GM12878 (cell line): ENCODE results near the gene CYP1A1. TPM values are rescaled to one million over a fixed set of nuclear protein-coding genes. Genes with fewer than 3 reads are reported as not detected.

ENCODE experiments used
- ATAC-seq: fragments of 200-7000 bp; cut with Tn5 transposase; 3 replicates; pipeline ENCODE4 v1.9.1; 2020; ENCODE audit warnings: mild to moderate bottlenecking, moderate library complexity
- BruUV-seq: library from RNA; stranded (reverse); fragments of 400-500 nt; replicated peaks from 2 replicates; lab custom pipeline; 2021; lab: Mats Ljungman, UMichigan
- CTCF ChIA-PET: fragments of 300-600 bp; sonication (Branson Sonifier 250); formaldehyde crosslinking; extraction: SDS; loops from one replicate; lab custom pipeline; 2021; ENCODE audit warnings: inconsistent platforms; lab: Yijun Ruan, JAX
- POLR2A ChIA-PET: fragments of 350-600 bp; formaldehyde crosslinking; extraction: SDS; loops from one replicate; lab custom pipeline; 2021; ENCODE audit warnings: inconsistent platforms; lab: Charles Lee
- RAD21 ChIA-PET: fragments of 300-600 bp; sonication (Branson Sonifier 250); formaldehyde crosslinking; loops from one replicate; lab custom pipeline; 2023; ENCODE audit warnings: antibody characterized with exemption; ENCODE audit not compliant: unreplicated experiment; lab: Charles Lee
- SMC1A ChIA-PET: fragments of 300-600 bp; sonication (Branson Sonifier 250); formaldehyde crosslinking; loops from one replicate; lab custom pipeline; 2023; ENCODE audit not compliant: unreplicated experiment, uncharacterized antibody; lab: Charles Lee
- DNase-seq: peaks from one replicate; pipeline ENCODE4 v3.0.0-alpha.2; 2011; ENCODE audit warnings: low read depth, low spot score
- FAIRE-seq: peaks from 3 replicates; lab custom pipeline; 2011; peaks lifted over from hg19 to GRCh38; lab: Jason Lieb, UNC
- H2AFZ ChIP-seq: 2 replicates; pipeline ENCODE4 v1.6.0; 2011; ENCODE audit warnings: low read depth, low read length, control low read depth; ENCODE audit not compliant: control insufficient read depth
- H3K27ac ChIP-seq: 2 replicates; pipeline ENCODE4 v1.5.1; 2011; ENCODE audit warnings: control low read depth; ENCODE audit not compliant: control insufficient read depth, insufficient read depth
- H3K27me3 ChIP-seq, 2 experiments: replicated peaks in 1 of 2; 2 replicates each; pipeline versions ENCODE4 v1.6.0 to v1.6.1; 2011; ENCODE audit warnings: low read length in 1 of 2; ENCODE audit not compliant: control insufficient read depth in 2 of 2, insufficient read depth in 2 of 2
- H3K36me3 ChIP-seq, 2 experiments: 2 replicates each; pipeline ENCODE4 v1.5.1; 2011; ENCODE audit warnings: low read length in 1 of 2; ENCODE audit not compliant: control insufficient read depth in 2 of 2, insufficient read depth in 2 of 2
- H3K4me1 ChIP-seq: 2 replicates; pipeline ENCODE4 v1.6.1; 2011; ENCODE audit warnings: mild to moderate bottlenecking, low read length, moderate library complexity, mixed read lengths; ENCODE audit not compliant: control insufficient read depth, insufficient read depth
- H3K4me2 ChIP-seq: 2 replicates; pipeline ENCODE4 v1.6.0; 2011; ENCODE audit warnings: control low read depth; ENCODE audit not compliant: control insufficient read depth, insufficient read depth
- H3K4me3 ChIP-seq: fragments of 200-600 bp; sonication (generic); 2 replicates; pipeline ENCODE4 v1.5.1; 2016
- H3K79me2 ChIP-seq: 2 replicates; pipeline ENCODE4 v1.6.0; 2011; ENCODE audit warnings: low read length; ENCODE audit not compliant: control insufficient read depth, insufficient read depth
- H3K9ac ChIP-seq: 2 replicates; pipeline ENCODE4 v1.8.0; 2011; ENCODE audit warnings: low read length, control low read depth, mixed read lengths; ENCODE audit not compliant: control insufficient read depth, insufficient read depth
- H3K9me3 ChIP-seq: replicated peaks from 3 replicates; pipeline ENCODE4 v1.5.1; 2011; ENCODE audit warnings: mild to moderate bottlenecking, low read length; ENCODE audit not compliant: control insufficient read depth, insufficient read depth
- H4K20me1 ChIP-seq: 2 replicates; pipeline ENCODE4 v1.6.0; 2011; ENCODE audit not compliant: control insufficient read depth, insufficient read depth
- BHLHE40 ChIP-seq, 2 experiments: fragments of 450-650 bp in 1 of 2; IDR thresholded peaks; 2 replicates each; pipeline ENCODE4 v1.6.1; 2011 to 2017; ENCODE audit warnings: low read depth in 2 of 2, borderline replicate concordance in 1 of 2, improper control_type of control experiment in 1 of 2, low read length in 1 of 2, mild to moderate bottlenecking in 1 of 2
- CHD1 ChIP-seq: IDR thresholded peaks from 2 replicates; pipeline ENCODE4 v1.6.1; 2012; ENCODE audit warnings: low read depth, low read length, improper control_type of control experiment
- CREM ChIP-seq: IDR thresholded peaks from 2 replicates; pipeline ENCODE4 v1.6.1; 2014; ENCODE audit warnings: antibody characterized with exemption, low read depth
- HDAC6 ChIP-seq: fragments of 200-600 bp; sonication (generic); IDR thresholded peaks from one replicate; pipeline ENCODE4 v1.8.0; 2017; ENCODE audit warnings: antibody characterized with exemption; ENCODE audit not compliant: unreplicated experiment
- IKZF1 ChIP-seq: fragments of 450-650 bp; conservative IDR thresholded peaks from 2 replicates; pipeline ENCODE4 v1.6.1; 2017; ENCODE audit warnings: antibody characterized with exemption, mild to moderate bottlenecking
- KAT2A ChIP-seq: conservative IDR thresholded peaks from 2 replicates; pipeline ENCODE4 v1.6.1; 2011; ENCODE audit warnings: low read depth, low read length; ENCODE audit not compliant: control insufficient read depth
- LARP7 ChIP-seq: fragments of 450-650 bp; IDR thresholded peaks from 2 replicates; pipeline ENCODE4 v1.6.1; 2017; ENCODE audit warnings: mild to moderate bottlenecking
- MAX ChIP-seq: IDR thresholded peaks from 2 replicates; pipeline ENCODE4 v1.6.1; 2012; ENCODE audit warnings: low read depth, low read length, improper control_type of control experiment
- NFXL1 ChIP-seq: fragments of 450-650 bp; IDR thresholded peaks from 2 replicates; pipeline ENCODE4 v1.6.1; 2017; ENCODE audit warnings: antibody characterized with exemption, mild to moderate bottlenecking, borderline replicate concordance
- NRF1 ChIP-seq: conservative IDR thresholded peaks from 2 replicates; pipeline ENCODE4 v1.6.1; 2011; ENCODE audit warnings: mild to moderate bottlenecking, low read depth, low read length, improper control_type of control experiment
- POLR2A ChIP-seq: IDR thresholded peaks from 2 replicates; pipeline ENCODE4 v1.6.1; 2011; ENCODE audit warnings: low read depth, mild to moderate bottlenecking, low read length
- RFX5 ChIP-seq: IDR thresholded peaks from 2 replicates; pipeline ENCODE4 v1.6.1; 2011; ENCODE audit warnings: low read depth, low read length, improper control_type of control experiment
- TBL1XR1 ChIP-seq: IDR thresholded peaks from 2 replicates; pipeline ENCODE4 v1.6.1; 2012; ENCODE audit warnings: low read depth, low read length, improper control_type of control experiment
- WGBS: methylation state at CpG from one replicate; pipeline ENCODE4 v1.1.6; 2016; ENCODE audit warnings: low lambda C conversion rate; ENCODE audit not compliant: insufficient replicate concordance, insufficient coverage; ENCODE audit errors: missing lambda C conversion rate; 5-methylcytosine and 5-hydroxymethylcytosine counted together
- in situ Hi-C: fragments of 300-500 bp; cut with MboI; formaldehyde crosslinking; loops from 9 replicates; pipeline ENCODE4 v1.14.3; 2018; ENCODE audit warnings: mixed read lengths
- intact Hi-C: fragments of 100-400 bp; cut with micrococcal nuclease; formaldehyde crosslinking; loops from one replicate; pipeline ENCODE4 v1.14.2; 2022; ENCODE audit not compliant: unreplicated experiment
- polyA plus RNA-seq, 11 experiments: library from polyadenylated mRNA; depleted of rRNA in 4 of 11; unstranded in 6 of 11; stranded (reverse) in 5 of 11; fragments of >200 nt; fragmentation: Nextera tagmentation in 4 of 11; fragmentation: Illumina TruSeq in 1 of 11; extraction: Ambion mirVana in 4 of 11; extraction: Trizol in 1 of 11; gene quantifications; 1 replicate in 1 of 11; 2 replicates in 10 of 11; pipeline versions ENCODE4 v1.2.1 to v1.2.3, GENCODE V29; 2011 to 2016; ENCODE audit warnings: inconsistent platforms in 2 of 11, missing spikeins in 2 of 11, low read depth in 1 of 11
- total RNA-seq, 4 experiments: library from RNA; depleted of rRNA in 3 of 4; stranded (reverse); fragments of >200 nt in 3 of 4; fragmentation: Illumina TruSeq in 1 of 4; extraction: Trizol in 1 of 4; gene quantifications; 2 replicates each; pipeline versions ENCODE4 v1.2.1 to v1.2.3, GENCODE V29; 2013 to 2021
- TF ChIP-seq, protein P1 (sequence below): fragments of 450-650 bp; IDR thresholded peaks from 2 replicates; pipeline ENCODE4 v1.6.1; 2017; ENCODE audit warnings: mild to moderate bottlenecking
- TF ChIP-seq, protein P2 (sequence below): fragments of 450-650 bp; IDR thresholded peaks from 2 replicates; pipeline ENCODE4 v1.6.1; 2014; ENCODE audit warnings: mild to moderate bottlenecking

The CYP1A1 gene
- total and polyA plus RNA-seq, 10 of the 15 experiments (the other 5 are each of a cell fraction or from before 2014, with no cell fraction given) = 0.04 to 0.71 (median 0.07) TPM; not detected in 4

DNA sequence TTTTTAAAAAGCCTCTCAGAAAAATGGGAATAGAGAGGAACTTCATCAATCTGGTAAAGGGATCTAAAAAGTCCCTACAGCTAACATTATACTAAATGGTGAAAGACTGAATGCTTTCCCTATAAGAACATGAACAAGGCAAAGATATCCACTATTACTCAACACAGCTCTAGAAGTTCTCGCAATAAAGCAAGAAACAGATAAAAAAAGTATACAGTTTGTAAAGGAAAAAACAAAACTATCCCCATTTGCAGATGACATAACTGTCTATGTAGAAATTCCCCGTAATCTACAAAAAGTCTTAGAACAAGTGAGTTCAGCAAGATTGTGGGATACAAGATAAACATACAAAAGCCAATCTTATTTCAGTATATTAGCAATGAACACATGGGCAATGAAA is 44.9 kb downstream of the CYP1A1 start:
- intact Hi-C loops (no loop called here), in situ Hi-C loops (no loop called here)
- CTCF ChIA-PET = no interaction called here
- POLR2A ChIA-PET = no interaction called here
- RAD21 ChIA-PET = no interaction called here
- no peak overlapping the region for H3K9ac ChIP-seq
- 0 out of 4 replicates have a peak, but pooled peaks cover 0 to 3% of the 10 kb centered on the region in 2 experiments for H3K36me3 ChIP-seq
- no peaks in the 10 kb centered on the region for H3K4me1 ChIP-seq
- 100% methylated on average over 2 of the region's 2 CpGs for WGBS
- SMC1A ChIA-PET = no interaction called here
- no TSS peak for BruUV-seq
- H3K4me2 ChIP-seq = no peak overlapping the region
- DNase-seq = no peak
- H3K79me2 ChIP-seq = peaks cover 5% of the 10 kb centered on the region
- no peak for ATAC-seq
- no peak overlapping the region for H3K27ac ChIP-seq
- no peaks in the 10 kb centered on the region for H4K20me1 ChIP-seq
- TF ChIP-seq KAT2A (no peak), CHD1 (no peak), TBL1XR1 (no peak)
- TF ChIP-seq, all 136 proteins: peak for 0
- FAIRE-seq = no peak
- H3K9me3 ChIP-seq = peaks cover 4% of the 10 kb centered on the region; the same call in 2 of the 3 replicates
- H2AFZ ChIP-seq = no peak overlapping the region
- H3K27me3 ChIP-seq = no peaks in the 10 kb centered on the region
- no peak overlapping the region for H3K4me3 ChIP-seq

DNA sequence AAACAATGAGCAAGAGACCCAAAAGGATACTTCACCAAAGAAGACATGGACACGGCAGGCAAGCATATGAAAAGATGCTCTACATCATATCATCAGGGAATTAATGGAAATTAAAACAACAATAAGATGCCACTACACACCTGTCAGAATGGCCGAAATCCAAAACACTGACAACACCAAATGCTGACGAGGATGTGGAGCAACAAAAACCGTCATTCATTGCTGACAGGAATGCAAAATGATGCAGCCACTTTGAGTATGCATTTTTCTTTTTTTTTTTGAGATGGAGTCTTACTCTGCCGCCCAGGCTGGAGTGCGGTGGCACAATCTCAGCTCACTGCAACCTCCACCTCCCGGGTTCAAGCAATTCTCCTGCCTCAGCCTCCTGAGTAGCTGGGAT is 48.5 kb downstream of the CYP1A1 start:
- H3K27me3 ChIP-seq = no peaks in the 10 kb centered on the region
- H3K36me3 ChIP-seq = peaks cover 2 to 7% of the 10 kb centered on the region in 2 experiments; a peak in 2 of 4 replicates
- WGBS = 86% methylated on average over 5 of the region's 7 CpGs
- ChIA-PET SMC1A (interaction anchor here (0.7 to 1.4 kb wide), 3 partner anchors 39 to 225 kb away, joined by 3 to 4 read pairs (median 3); no protein-coding TSS in a partner anchor), RAD21 (no interaction called here), POLR2A (interaction anchor here (0.6 kb wide), 1 partner anchor 13 kb away, joined by 3 read pairs; no protein-coding TSS in a partner anchor), CTCF (no interaction called here)
- H3K9me3 ChIP-seq = no peaks in the 10 kb centered on the region
- DNase-seq = no peak
- no peak for FAIRE-seq
- in situ Hi-C loops = no loop called here
- no peak for ATAC-seq
- no peak overlapping the region for H3K9ac ChIP-seq
- peaks cover 4% of the 10 kb centered on the region for H3K79me2 ChIP-seq
- intact Hi-C loops = no loop called here
- no peaks in the 10 kb centered on the region for H4K20me1 ChIP-seq
- H3K4me3 ChIP-seq = no peak overlapping the region
- TF ChIP-seq LARP7 (no peak), RFX5 (no peak), HDAC6 (no peak), NRF1 (no peak), MAX (no peak), CREM (no peak), IKZF1 (no peak), BHLHE40 (IDR thresholded peaks at IDR 0.05; ENCODE audit: borderline replicate concordance in 1 of 2, low read depth in 2 of 2, low read length in 1 of 2) (no peak), NFXL1 (no peak), POLR2A (no peak), KAT2A (no peak)
- TF ChIP-seq, protein P1, sequence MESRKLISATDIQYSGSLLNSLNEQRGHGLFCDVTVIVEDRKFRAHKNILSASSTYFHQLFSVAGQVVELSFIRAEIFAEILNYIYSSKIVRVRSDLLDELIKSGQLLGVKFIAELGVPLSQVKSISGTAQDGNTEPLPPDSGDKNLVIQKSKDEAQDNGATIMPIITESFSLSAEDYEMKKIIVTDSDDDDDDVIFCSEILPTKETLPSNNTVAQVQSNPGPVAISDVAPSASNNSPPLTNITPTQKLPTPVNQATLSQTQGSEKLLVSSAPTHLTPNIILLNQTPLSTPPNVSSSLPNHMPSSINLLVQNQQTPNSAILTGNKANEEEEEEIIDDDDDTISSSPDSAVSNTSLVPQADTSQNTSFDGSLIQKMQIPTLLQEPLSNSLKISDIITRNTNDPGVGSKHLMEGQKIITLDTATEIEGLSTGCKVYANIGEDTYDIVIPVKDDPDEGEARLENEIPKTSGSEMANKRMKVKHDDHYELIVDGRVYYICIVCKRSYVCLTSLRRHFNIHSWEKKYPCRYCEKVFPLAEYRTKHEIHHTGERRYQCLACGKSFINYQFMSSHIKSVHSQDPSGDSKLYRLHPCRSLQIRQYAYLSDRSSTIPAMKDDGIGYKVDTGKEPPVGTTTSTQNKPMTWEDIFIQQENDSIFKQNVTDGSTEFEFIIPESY = no peak
- TF ChIP-seq, protein P2, sequence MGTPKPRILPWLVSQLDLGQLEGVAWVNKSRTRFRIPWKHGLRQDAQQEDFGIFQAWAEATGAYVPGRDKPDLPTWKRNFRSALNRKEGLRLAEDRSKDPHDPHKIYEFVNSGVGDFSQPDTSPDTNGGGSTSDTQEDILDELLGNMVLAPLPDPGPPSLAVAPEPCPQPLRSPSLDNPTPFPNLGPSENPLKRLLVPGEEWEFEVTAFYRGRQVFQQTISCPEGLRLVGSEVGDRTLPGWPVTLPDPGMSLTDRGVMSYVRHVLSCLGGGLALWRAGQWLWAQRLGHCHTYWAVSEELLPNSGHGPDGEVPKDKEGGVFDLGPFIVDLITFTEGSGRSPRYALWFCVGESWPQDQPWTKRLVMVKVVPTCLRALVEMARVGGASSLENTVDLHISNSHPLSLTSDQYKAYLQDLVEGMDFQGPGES = no peak
- no TSS peak for BruUV-seq
- no peaks in the 10 kb centered on the region for H3K4me1 ChIP-seq
- H2AFZ ChIP-seq = no peak overlapping the region
- H3K27ac ChIP-seq = no peak overlapping the region
- no peak overlapping the region for H3K4me2 ChIP-seq
